Stimulated activated CD4-positive, alpha-beta T cell treated with anti-CD3 and anti-CD28 coated beads, Interleukin-4, amount 100 ng/mL, for 48 hours (primary cell): ENCODE results near the gene BRK1.
"Not testable (repeated sequence)": the region's sequence is repeated elsewhere in the genome, so short reads cannot be mapped to it uniquely, and the experiment has no call there.

Experiments
- DNase-seq, 2 donors: peaks; one replicate each; pipeline ENCODE4 v3.0.0-alpha.2; 2020; ENCODE audit warnings: low read depth in 2 of 2

BRK1 gene

DNA sequence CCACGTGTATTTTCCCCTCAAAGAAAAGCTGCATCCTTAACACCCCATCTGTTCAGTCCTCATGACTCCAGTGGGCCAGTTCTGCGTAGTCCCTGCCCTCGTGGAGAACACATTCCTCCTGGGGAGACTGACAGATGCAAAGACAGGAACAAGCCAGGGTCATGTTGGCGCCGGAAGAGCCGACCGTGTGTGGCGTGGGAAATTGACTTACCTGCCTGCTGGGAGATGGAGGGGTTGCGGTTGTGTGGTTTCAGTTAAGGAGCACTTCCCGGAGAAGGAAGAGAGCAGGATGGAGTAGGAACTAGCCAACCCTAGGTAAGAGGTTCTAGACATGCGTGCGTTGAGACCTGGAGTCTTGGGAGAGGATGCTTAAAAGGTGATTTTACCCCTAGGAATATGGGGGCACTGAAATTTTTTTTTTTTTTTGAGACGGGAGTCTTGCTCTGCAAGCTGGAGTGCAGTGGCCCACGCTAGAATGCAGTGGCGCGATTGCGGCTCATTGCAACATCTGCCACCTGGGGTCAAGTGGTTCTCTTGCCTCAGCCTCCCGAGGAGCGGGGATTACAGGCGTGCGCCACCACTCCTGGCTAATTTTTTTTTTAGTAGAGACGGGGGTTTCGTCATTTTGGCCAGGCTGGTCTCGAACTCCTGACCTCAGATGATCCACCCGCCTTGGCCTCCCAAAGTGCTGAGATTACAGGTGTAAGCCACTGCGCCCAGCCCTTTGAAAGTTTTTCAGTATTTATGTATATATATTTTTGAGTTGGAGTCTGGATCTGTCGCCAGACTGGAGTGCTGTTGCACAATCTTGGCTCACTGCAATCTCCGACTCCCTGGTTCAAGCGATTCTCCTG lies 27.5 kb downstream of the BRK1 start:
- DNase-seq, result no peak

DNA sequence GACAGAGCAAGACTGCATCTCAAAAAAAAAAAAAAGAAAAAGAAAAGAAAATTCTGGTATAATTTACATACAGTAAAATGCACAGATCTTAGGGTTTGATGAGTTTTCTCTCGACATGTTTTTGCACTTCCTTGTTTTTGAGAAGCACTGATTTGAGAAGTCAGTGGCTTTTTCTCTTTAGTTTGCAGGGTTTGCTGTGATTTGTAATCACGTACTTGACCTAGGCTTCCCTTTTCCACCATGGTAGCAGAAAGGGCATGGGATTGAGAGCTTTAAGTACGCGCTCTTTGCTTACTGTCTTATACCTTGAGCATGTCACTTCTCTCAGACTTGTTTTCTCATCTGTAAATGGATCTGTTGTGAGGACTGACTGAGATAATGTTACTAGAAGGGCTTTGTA lies 30.2 kb downstream of the BRK1 start:
- no peak for DNase-seq

DNA sequence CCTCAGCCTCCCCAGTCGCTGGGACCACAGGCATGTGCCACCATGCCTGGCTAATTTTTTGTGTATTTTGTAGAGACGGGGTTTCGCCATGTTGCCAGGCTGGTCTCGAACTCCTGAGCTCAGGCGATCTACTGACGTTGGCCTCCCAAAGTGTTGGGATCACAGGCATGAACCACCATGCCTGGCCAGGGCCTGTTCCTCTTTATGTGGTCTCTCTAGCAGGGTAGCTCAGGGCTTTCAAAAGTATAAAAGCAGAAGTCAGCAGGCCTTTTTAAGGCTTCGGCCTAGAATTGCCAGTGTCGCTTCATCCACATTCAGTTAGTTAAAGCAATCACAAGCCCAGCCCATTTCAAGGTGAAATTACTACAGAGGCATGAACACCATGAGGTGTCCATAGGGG lies 33.8 kb downstream of the BRK1 start:
- DNase-seq, result no peak

DNA sequence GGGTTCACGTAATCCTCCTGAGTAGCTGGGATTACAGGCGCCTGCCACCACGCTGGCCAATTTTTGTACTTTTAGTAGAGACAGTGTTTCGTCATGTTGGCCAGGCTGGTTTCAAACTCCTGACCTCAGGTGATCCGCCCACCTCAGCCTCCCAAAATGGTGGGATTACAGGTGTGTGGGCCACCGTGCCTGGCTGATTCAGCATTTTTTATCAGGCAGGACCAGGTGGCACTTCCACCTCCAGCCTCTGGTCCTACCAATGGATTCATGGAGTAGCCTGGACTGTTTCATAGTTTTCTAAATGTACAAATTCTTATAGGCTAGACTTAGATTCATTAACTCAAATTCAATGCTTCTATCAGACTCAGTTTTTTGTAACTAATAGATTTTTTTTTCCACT lies 35.5 kb downstream of the BRK1 start:
- DNase-seq, result no peak

DNA sequence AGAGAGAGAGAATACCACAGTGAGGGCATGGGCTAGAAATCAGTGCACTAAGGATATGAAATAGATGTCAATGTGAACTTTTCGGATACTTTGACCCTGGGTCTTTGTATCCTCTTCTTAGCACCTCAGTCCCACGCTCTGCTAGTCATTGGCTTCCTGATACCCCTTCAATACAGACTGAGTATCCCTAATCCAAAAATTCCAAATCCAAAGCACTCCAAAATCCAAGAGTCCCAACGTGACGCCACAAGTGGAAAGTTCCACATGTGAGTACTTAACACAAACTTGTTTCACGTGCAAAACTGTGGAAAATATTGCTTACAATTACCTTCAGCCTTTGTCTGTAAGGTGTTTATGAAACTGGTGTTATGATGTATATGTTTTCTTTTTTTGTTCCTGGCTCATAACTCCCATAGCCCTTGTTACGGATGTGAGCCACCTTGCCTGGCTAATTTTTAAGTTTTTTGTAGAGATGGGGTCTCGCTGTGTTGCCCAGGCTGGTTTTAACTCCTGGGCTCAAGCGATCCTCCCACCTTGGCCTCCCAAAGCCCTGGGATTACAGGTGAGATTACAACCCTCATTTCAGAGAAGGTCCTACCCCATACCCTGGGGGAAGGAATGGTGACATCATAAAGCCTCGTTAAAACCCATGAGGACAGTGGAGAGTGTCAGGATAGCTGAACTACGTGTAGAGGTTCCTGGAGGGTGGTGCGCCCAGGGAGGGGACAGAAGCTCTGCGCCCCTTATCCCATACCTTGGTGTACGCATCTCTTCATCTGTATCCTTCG lies 39.1 kb downstream of the BRK1 start:
- no peak for DNase-seq

DNA sequence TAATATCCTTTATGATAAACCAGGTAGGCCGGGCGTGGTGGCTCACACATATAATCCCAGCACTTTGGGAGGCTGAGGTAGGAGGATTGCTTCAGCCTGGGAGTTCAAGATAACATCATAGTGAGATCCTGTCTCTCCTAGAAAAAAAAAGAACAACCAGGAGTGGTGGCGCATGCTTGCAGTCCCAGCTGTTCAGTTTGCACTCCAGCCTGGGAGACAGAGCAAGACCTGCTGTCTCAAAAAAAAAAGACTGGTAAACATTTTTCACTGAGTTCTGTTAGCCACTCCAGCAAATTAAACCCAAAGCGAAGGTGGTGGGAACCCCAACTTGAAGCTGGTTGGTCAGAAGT lies 39.6 kb downstream of the BRK1 start:
- DNase-seq, result no peak

DNA sequence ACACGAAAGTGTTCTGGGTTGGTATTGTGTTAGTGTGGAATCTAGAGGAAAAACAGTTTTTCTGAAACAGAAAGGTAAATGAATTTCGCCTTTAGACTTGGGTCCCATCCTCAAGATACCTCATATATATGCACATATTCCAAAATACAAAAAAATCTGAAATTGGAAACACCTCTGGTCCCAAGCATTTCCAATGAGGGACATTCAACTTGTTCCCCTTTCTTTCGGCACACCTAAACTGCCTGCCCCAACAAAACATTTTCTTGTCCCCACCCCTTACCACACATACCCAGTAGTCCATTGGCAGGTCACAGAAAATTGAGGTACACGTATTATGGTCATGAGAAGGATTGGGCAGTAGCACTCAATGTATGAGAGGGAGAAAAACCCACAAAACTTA lies 40.2 kb downstream of the BRK1 start:
- no peak for DNase-seq

DNA sequence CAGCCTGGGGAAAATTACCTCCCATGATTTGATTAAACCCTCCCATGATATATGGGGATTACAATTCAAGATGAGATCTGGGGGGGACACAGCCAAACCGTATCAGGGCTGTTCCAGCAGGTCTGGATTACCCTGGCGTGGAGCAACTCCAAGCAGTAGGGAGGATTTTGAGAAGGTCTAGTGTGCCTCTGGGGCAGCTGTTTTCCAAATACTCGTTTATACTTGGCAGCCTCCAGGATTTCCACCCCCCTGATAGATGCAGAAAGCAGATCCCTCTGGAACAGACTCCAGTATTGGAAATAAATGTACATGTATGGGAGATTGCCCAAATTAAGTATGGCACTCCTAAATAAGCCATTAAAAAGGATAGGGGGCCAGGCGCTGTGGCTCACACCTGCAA lies 41.6 kb downstream of the BRK1 start:
- no peak for DNase-seq

DNA sequence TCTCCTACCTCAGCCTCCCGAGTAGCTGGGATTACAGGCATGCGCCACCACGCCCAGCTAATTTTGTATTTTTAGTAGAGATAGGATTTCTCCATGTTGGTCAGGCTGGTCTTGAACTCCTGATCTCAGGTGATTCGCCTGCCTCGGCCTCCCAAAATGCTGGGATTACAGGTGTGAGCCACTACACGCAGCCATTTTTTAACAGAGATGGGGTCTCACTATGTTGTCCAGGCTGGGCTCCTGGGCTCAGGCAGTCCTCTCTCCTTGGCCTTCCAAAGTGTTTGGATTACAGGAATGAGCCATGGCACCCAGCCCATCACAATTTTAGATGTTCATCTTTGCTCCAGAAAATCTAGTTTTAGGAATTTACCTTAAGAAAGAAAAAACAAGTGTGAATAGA lies 43.1 kb downstream of the BRK1 start:
- not testable (repeated sequence) for DNase-seq

DNA sequence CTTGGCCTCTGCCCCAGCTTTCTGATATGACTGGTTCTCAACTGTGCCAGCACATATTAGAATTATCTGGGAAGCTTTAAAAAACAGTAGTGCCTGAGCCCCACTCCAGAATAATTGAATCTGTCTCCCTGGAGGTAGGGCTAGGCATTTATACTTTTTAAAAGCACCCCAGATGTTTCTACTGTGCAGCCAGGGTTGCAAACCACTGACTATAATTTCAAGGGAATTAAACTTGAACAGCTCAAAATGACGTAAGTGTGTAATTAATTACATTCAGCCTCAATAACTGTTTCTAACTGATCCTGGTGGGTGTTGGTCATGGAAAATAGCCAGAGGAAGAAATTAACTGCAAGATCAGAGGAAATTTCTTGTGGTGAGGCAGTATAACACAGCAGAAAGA lies 44.9 kb downstream of the BRK1 start:
- no peak for DNase-seq

DNA sequence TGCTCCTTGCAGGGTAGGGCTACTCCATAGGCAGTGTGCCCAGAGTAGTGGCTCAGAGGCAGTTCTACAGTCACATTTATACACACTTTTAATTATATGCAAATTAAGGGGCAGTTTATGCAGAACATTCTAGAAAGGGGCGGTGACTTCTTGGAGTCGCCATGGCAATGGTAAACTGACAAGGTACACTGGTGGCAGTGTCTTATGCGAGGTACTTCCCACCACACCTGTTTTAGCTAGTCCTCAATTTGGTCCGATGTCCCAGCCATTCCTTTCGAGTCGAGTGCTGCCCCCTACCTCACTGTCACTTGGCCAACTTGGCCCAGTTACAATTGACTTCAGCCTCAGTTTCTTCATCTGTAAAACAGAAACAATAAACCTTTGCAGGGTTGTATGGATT lies 45.5 kb downstream of the BRK1 start:
- no peak for DNase-seq

DNA sequence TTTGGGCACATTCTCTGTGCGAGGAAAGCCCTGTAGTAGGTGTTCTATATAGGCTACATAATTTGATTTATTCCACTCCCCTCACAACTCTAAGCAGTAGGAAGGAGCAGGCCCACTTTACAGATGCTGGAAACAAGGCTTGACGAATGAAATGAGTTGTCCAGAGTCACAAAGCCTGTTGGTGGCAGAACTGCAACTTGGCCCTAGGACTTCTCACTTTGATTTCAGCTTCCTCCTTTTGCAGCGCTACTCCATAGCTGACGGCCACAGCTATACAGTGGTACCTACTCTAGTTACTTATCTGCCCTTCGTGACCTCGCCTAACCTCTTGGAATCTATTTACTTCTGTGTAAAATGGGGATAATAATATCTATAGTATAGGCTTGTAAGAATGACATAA lies 46.7 kb downstream of the BRK1 start:
- DNase-seq, result no peak

DNA sequence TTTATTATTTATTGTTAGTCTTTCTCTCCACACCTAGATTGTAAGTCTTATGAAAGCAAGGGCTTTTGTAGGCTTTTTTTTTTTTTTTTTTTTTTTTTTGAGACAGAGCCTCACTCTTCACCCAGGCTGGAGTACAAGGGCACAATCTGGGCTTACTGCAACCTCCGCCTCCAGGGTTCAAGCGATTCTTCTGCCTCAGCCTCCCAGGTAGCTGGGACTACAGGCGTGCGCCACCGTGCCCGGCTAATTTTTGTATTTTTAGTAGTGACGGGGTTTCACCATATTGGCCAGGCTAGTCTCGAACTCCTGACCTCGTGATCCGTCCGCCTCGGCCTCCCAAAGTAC lies 48.7 kb downstream of the BRK1 start:
- DNase-seq, result not testable (repeated sequence)

DNA sequence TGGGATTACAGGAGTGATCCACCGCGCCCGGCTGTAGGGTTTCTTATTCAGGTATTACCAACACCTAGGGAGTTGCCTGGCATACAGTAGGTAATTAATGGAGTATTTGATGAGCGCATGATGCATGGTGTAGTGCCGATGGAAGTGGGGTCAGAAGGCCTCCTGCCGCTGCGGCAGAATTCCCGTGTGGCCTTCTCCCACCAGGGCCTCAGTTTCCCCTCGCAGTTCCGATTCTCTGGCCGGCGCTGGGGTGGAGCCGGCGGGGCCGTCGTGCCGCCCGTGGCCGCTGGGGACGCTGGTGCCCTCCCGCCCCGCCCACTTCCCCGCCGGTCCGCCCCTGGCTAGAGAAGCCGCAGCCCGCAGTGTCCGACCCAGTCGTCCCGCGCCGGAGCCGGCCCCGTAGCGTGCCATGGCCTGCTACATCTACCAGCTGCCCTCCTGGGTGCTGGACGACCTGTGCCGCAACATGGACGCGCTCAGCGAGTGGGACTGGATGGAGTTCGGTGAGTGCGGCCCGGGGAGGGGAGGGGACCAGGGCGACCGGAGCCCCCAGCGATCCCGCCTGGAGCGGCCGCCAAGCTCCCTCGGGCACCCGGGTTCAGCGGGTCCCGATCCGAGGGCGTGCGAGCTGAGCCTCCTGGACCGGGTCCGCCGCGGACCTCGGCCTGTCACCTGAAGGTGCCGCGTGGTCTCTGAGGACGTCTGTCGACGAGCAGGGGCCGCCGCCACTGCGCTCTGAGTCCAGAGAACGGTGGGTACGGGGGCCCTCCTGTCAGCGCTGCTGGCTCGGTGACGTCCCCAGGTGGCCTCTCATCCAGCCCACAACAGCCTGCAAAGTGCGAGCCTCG lies 49.3 kb downstream of the BRK1 start, which contains the start of gene IRAK2:
IRAK2 (plus strand) TSS at position 374 of the 848 bp plus-strand sequence; CDS start at position 410, 36 bp downstream.
- peak; percentile 49 to 58 for DNase-seq

DNA sequence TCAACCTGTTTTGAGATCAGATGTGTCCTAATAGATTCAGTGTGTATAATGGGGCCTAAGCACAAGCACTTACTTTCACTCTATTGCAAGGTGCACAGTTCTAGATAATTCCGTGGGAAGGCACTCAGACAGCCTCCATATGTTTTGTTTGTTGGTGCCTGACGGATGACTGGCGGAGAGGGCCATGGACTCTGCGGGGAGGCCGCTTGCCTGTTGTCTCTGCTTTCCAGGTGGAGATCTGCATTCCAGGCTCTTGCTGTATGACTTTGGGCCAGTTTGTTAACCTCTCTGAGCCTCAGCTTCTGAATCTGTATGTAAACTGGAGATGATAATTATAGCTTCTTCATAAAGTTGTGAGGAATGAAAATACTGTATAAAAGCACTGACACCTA lies 50.7 kb downstream of the BRK1 start:
- DNase-seq, result no peak

DNA sequence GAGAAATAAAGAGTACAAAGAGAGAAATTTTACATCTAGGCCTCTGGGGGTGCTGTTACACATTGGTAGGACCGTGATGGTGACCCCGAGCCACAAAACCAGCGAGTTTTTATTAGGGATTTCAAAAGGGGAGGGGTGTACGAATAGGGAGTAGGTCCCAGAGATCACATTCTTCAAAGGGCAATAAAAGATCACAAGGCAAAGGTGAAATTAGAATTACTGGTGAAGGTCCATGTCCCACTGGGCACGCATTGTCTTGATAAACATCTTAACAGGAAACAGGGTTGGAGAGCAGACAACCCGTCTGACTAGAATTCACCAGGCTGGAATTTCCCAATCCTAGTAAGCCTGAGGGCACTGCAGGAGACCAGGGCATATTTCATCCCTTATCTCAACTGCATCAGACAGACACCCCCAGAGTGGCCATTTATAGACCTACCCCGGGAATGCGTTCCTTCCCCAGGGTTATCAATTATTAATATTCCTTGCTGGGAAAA lies 53.6 kb downstream of the BRK1 start:
- no peak for DNase-seq

DNA sequence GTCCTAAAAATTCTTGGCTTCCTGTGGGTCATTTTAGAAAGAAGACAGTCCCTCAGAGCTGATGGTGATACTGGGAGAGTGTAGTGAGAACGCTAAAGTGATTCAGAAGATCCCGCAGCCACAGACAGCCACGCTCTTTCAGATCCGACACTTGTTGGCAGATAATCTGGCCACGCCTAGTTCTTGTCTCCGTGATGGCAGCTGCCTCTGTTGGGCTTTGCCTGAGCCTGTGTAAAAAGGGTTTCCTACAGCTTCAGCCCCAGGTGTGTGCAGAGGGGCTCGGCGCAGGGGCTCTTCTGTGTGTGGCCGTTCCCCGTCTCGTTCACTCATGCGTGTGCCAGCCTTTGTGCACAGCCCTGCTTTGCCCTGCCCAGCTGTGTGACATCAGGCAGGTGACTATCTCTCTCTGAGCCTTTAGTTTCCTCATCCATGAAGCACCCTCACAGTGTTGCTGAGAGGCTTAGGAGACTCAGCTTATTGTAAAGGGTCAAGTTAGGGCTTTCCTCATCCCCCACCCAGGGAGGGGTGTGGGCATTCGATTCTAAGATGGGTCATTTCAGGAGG lies 55.5 kb downstream of the BRK1 start:
- DNase-seq, result no peak

DNA sequence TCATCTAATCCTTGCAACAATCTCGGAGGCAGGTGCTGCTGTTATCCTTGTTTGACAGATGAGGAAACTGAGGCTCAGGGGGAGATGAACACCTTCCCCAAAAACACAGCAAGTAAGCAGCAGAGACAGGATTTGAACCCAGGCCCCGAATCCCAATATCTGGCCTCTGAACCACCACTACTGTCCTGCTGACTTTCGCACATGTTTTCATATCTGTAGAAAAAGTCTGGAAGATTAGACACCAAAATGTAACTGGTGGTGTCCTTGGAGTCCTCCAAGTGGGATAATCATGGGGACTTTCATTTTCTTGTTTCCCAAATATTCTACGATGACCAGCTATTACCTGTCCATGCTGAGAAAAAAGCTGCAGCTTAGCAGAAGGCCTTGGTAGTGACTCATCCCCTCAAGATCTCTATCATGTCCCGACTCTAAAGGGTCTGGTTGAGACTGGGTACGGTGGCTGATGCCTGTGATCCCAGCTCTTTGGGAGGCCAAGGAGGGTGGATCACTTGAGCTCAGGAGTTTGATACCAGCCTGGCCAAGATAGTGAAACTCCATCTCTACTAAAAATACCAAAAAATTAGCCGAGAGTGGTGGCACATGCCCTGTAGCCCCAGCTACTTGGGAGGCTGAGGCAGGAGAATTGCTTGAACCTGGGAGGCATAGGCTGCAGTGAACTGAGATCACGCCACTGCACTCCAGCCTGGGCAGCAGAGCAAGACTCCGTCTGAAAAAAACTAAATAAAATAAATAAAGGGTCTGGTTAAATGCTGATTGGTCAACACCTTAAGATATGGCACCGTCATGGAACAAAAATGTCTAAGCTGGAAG lies 57.8 kb downstream of the BRK1 start:
- DNase-seq, result no peak

DNA sequence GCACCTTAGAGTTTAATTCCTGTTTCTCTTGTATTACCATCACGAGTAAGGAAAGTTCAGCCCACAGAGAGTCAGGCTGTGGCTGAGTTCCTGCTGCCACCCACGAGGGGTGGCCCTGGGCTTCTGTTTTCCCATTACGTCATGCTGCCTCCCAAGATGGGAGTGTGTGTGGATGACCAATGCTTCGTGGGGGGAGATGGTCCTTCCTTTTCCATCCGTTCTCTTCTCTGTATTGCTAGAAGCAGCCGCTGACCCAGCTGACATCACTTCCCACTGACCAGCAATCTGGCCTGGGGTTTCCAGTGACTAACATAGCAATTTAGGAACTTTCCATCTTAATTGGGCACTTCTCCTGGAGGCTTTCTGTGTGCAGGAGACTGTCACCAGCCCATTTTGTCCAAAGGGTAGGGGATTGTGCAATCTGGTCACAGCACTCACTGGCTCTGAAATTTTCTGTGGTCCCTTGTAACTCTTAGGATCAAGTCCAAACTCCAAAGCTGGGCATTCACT lies 58.5 kb downstream of the BRK1 start:
- DNase-seq, result no peak

DNA sequence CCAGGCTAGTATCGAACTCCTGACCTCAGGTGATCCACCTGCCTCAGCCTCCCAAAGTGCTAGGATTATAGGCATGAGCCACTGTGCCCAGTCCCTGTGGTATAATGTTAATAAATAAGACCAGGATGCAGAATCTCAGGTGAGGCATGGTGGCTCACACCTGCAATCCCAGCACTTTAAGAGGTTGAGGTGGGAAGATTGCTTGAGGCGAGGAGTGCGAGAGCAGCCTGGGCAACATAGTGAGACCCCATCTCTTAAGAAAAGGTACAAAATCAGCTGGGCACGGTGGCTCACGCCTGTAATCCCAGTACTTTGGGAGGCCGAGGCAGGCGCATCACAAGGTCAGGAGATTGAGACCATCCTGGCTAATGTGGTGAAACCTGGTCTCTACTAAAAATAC lies 59.9 kb downstream of the BRK1 start:
- not testable (repeated sequence) for DNase-seq

DNA sequence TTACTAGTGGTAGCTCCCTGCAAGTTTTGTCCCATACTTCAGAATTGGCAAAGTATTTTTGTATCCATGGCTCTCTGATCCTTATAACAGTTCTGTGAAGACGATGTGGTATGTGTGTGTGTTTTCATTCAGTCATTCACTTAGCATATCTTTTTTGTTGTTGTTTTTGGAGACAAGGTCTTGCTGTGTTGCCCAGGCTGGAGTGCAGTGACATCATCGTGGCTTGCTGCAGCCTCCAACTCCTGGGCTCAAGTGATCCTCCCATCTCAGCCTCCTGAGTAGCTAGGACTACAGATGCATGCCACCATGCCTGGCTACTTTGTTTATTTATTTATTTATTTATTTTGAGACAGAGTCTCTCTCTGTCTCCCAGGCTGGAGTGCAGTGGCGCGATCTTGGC lies 60.7 kb downstream of the BRK1 start:
- not testable (repeated sequence) for DNase-seq
